HG02840 (cell line): ENCODE measurements around the gene ZNF502.
"Not testable (repeated sequence)": the region's sequence is repeated elsewhere in the genome, so short reads cannot be mapped to it uniquely, and the experiment has no call there.

Experiments used
- ATAC-seq: cut with Tn5 transposase; IDR thresholded peaks from one replicate; pipeline ENCODE4 v1.9.1; 2021; ENCODE audit warnings: mild to moderate bottlenecking, moderate library complexity, moderate number of reproducible peaks; ENCODE audit not compliant: unreplicated experiment, low FRiP score

ZNF502 gene

GRCh38 chr3:44712455-44713075, at the start of gene ZNF502:
Gene ZNF502 (plus strand): TSS chr3:44712660. CDS start chr3:44720262, 7,602 bp downstream.
- ATAC-seq: no peak

- ATAC-seq: no peak
Observed at GRCh38 chr3:44665173-44665572, 47.3 kb upstream of the ZNF502 start.

DNA sequence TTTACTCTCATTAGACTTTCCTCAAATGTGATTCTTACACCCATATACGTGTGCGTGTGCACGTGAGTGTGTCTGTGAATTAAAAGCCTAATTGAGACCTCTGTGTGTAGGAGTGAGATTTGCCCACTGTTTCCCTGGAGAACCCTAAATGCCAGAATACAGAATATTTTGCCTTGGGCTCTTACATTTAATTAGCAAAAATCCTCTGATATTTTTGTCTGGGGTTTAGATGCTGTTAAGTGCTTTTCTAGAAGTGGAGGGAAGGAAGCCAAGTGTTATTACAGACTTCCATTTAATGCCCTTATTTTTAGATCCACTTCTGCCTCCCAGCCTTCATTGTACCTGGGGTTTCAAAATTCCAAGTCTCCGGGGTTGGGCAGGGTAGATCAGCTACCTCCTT, 46.1 kb upstream of the ZNF502 start:
- no peak for ATAC-seq

DNA sequence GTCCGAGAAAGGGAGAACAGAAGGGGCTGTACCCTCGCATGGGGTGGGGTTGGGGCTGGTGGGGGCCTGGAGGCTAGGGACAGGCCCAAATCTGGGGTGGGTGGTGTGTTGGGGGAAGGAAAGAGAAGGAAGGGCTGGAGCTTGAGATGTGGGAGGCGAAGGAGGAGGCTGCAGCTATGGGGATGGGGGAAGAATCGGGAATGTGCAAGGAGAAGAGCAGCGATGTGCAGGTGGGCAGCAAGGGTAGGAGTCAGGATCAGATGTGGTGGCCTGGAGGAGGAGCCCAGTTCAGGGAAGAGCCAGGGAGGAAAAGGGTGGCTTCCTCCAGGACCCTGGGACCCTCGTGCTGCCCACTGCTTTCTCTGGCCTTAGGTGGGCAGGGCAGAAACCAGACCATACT, 42.7 kb upstream of the ZNF502 start:
- ATAC-seq: no peak

DNA sequence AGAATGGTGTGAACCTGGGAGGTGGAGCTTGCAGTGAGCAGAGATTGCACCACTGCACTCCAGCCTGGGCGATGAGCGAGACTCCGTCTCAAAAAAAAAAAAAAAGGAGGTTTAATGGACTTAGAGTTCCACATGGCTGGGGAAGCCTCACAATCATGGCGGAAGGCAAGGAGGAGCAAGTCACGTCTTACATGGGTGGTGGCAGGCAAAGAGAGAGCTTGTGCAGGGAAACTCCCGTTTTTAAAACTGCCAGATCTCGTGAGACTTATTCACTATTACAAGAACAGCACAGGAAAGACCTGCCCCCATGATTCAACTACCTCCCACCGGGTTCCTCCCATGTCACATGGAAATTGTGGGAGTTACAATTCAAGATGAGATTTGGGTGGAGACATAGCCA, 39.0 kb upstream of the ZNF502 start:
- ATAC-seq: not testable (repeated sequence)

- ATAC-seq: no peak
Observed at GRCh38 chr3:44674211-44674610, 38.2 kb upstream of the ZNF502 start.

- ATAC-seq: no peak
Observed at GRCh38 chr3:44678480-44679116, 33.9 kb upstream of the ZNF502 start.

DNA sequence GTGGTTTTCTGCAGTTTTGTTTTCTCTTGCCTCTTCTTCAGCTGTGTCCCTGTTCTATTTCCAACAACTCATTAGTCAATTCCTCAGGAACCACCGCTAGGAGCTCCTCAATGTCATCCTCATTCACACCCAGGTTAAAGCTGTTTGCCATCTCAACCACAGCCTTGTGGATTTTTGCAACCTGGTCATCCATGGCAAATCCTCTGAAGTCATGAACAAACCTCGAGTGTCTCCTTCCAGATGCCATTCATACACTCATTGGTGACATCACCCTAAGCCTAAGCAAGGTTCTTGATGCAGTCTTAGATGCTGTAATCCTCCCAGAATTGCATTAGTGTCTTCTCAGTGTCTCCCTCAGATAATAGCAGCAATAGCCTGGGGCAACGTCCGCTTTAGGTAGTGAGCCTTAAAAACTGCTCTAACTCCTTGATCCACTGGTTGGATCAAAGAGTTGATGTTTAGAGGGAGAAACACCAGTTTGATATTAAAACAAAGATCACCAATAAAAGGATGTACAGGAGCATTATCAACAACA, 31.5 kb upstream of the ZNF502 start:
- ATAC-seq: no peak

GRCh38 chr3:44682182-44682896, 30.1 kb upstream of the ZNF502 start:
- ATAC-seq: no peak

- ATAC-seq: no peak
Observed at GRCh38 chr3:44685128-44685800, 27.2 kb upstream of the ZNF502 start.

DNA sequence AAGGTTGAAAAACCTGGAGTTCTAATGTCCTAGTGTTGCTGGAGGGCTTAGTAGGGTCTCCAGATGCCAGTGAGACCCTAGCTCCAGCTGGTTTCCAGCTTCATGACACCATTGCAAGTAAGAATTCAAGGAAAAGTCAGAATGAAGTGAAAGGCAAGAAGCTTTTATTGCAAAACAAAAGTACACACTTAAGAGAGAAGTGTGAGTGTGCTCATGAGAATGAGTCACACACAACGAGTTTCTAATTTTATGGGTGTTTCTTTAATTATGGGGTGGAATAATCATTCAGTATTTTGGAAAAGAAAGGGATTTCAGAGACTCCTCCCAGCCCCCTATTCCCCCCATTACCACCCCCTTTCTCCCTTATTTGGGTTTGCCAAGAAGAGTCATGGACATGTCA, 24.6 kb upstream of the ZNF502 start:
- ATAC-seq: no peak

DNA sequence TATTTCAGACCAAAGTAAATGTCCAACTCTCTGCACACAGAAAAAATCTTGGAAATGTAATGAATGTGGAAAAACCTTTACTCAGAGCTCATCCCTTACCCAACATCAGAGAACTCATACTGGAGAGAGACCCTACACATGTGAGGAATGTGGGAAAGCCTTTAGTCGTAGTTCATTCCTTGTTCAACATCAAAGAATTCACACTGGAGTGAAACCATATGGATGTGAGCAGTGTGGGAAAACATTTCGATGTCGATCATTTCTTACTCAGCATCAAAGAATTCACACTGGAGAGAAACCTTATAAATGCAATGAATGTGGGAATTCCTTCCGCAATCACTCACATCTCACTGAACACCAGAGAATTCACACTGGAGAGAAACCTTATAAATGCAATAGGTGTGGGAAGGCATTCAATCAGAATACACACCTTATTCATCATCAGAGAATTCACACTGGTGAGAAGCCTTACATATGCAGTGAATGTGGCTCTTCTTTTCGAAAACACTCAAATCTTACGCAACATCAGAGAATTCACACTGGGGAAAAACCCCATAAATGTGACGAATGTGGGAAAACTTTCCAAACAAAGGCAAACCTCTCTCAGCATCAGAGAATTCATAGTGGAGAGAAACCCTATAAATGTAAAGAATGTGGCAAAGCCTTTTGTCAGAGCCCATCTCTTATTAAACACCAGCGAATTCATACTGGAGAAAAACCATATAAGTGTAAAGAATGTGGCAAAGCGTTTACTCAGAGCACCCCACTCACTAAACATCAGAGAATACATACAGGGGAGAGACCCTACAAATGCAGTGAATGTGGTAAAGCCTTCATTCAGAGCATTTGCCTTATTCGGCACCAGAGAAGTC, 9.0 kb downstream of the ZNF502 start:
- ATAC-seq: no peak

DNA sequence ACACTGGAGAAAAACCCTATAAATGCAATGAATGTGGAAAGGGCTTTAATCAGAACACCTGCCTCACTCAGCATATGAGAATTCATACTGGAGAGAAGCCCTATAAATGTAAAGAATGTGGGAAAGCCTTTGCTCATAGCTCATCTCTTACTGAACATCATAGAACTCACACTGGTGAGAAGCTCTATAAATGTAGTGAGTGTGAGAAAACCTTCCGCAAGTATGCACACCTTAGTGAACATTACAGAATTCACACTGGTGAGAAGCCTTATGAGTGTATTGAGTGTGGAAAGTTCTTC, 9.6 kb downstream of the ZNF502 start:
- no peak for ATAC-seq

- ATAC-seq: no peak
Observed at GRCh38 chr3:44729384-44729910, 17.0 kb downstream of the ZNF502 start, which contains the start of gene ZNF501. Gene ZNF501 (plus strand): TSS chr3:44729635. CDS start chr3:44734422, 4,787 bp downstream.

GRCh38 chr3:44734646-44735168, 22.2 kb downstream of the ZNF502 start:
- no peak for ATAC-seq

- no peak for ATAC-seq
Observed at GRCh38 chr3:44761101-44761423, 48.6 kb downstream of the ZNF502 start.

DNA sequence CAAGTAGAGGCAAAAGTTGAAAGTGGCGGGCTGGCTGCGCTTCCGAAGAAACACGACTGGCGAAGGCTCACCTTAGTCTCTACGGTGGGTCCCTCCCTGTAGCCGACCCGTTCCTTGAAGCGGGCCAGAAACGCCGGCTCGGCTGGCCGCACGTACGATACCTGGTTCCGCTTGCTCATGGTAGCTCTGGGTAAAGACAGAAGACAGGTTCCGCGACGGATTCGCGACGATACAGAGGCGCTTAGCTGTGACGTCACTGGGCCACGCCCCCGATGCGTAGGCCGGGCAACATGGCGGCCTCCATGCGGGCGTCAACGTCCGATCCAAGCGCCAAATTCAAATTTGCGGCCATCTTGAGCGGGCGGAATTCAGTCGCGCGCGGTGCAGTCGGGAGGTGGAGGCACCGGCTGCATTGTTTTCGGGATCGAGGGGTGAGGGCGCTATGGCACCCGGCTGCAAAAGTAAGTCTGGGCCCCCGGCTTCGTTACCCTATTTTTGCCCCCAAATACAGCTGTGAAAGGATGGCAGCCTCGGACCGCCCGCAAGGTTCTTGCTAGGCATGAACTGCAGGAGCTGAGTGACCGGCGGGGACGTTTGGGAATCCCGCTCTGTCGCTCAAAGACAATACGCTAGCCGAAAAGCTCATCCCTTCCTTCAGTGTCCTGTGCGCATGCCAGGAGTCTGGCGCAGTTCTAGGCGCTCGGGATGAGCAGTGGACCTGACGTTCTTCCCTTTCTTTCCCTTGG, 49.1 kb downstream of the ZNF502 start, which contains the start of the genes KIAA1143 and KIF15:
Gene KIAA1143 (minus strand): TSS at position 196 of the 746 bp plus-strand sequence. CDS start 17 bp downstream, at position 179.
Gene KIF15 (plus strand): TSS at position 371 of the 746 bp plus-strand sequence. CDS start 72 bp downstream, at position 443.
- peak; percentile 92 for ATAC-seq

DNA sequence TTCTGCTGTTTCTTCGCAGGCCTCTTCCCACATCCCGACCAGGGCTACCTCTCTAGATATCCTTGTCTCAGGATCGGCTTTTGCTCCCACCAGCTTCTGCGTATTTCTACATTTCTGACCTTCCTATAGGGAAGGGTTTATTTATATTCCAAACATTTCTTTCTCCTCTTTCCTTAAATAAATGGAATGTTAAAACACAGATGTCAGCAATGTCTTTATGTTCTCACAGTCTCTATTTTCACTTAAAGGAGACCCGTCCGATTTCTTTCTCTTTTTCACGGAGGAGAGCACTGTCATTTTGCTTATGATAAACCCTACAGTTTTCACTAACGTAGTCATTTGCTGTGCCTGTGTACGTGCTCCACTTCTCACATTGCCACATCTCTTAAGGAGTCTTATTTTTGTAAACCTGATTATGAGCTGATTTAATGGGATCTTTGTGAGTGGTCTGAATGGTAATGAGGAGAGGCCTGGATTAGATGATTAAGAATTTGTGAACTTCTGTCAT, 49.8 kb downstream of the ZNF502 start:
- ATAC-seq: no peak

DNA sequence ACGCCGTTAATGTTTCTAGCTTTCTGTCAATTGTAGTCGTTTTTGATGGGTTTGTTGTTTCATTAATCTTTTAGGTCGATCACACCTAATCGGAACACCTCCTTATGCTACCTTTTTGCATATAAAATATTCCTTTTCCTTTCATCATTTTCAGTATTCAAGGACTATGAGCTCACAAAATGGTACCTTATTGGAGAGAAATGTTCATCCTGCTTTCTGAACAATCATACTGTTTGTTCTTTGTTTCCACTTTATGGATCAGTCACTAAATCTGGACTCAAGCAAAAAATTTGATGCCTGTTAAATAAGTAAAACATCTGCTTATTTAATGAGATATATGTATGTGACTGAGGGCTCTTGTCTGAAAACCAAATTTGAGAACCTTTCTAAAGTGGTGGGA, 50.2 kb downstream of the ZNF502 start:
- no peak for ATAC-seq
